ENCODE results near the gene CIZ1. TPM values are rescaled to one million over a fixed set of nuclear protein-coding genes. Genes with fewer than 3 reads are reported as not detected.

The CIZ1 gene
- total and polyA plus RNA-seq, 9 of the 15 experiments (the other 6 are each of a cell fraction or from before 2014, with no cell fraction given): 6.6 to 329 (median 87.8) TPM

GRCh38 chr9:128141604-128142003 is 49.8 kb downstream of the CIZ1 start (continued):
- TF ChIP-seq IRF1 (CRISPR knock-in tag; IDR thresholded peaks at IDR 0.05; ENCODE audit: borderline replicate concordance) (no peak), ZNF780A (CRISPR knock-in tag; IDR thresholded peaks at IDR 0.05) (no peak), THAP12 (CRISPR knock-in tag; IDR thresholded peaks at IDR 0.05) (no peak), IRF2 (CRISPR knock-in tag; IDR thresholded peaks at IDR 0.05) (no peak)

- no peak for FAIRE-seq
- no peaks in the 10 kb centered on the region for H3K36me3 ChIP-seq (ENCODE audit: control insufficient read depth, insufficient read depth, low read length)
- DNase-seq (ENCODE audit: extremely low read depth in 1 of 4, low spot score in 3 of 4): no peak
- no peak overlapping the region for H2AFZ ChIP-seq (ENCODE audit: low read depth, low read length)
- H3K4me2 ChIP-seq (ENCODE audit: insufficient read depth, low read length): no peak overlapping the region
- no peak overlapping the region for H3K9ac ChIP-seq (ENCODE audit: insufficient read depth in 1 of 2, low read depth in 2 of 2, low read length in 2 of 2)
- ChIA-PET CTCF (ENCODE audit: low intra/inter-chr PET ratio) (no interaction called here), POLR2A (no interaction called here)
- in situ Hi-C loops (cut with MboI): no loop called here
- no peaks in the 10 kb centered on the region for H3K79me2 ChIP-seq (ENCODE audit: control insufficient read depth, insufficient read depth, low read length)
- H3K27me3 ChIP-seq (ENCODE audit: control insufficient read depth in 2 of 2, insufficient read depth in 2 of 2, low read length in 2 of 2): no peaks in the 10 kb centered on the region
- H3K4me1 ChIP-seq (replicated peaks in 1 of 2; ENCODE audit: control insufficient read depth in 2 of 2, insufficient read depth in 2 of 2, low read length in 2 of 2): peaks cover 25 to 33% of the 10 kb centered on the region in 2 experiments
- no peak for ATAC-seq
- no peaks in the 10 kb centered on the region for H3K9me1 ChIP-seq (ENCODE audit: control insufficient read depth, insufficient read depth, low read length)
- H3K9me3 ChIP-seq (replicated peaks; ENCODE audit: control insufficient read depth, insufficient read depth, low read depth, low read length): no peaks in the 10 kb centered on the region
- H3K4me3 ChIP-seq: no peak overlapping the region
- 83% methylated on average over 5 of the region's 16 CpGs for WGBS (ENCODE audit: insufficient coverage, low coverage, missing lambda C conversion rate)
- H4K20me1 ChIP-seq (replicated peaks; ENCODE audit: control insufficient read depth, insufficient read depth, low read length): no peaks in the 10 kb centered on the region
- no TSS peak for BruUV-seq (replicated peaks)
- TF ChIP-seq NFE2 (IDR thresholded peaks at IDR 0.05; ENCODE audit: low read depth) (no peak), ZNF165 (CRISPR knock-in tag; IDR thresholded peaks at IDR 0.05; ENCODE audit: borderline replicate concordance) (no peak), ZC3H8 (IDR thresholded peaks at IDR 0.05) (no peak), USF1 (CRISPR knock-in tag; IDR thresholded peaks at IDR 0.05) (no peak), RBM25 (IDR thresholded peaks at IDR 0.05; ENCODE audit: low read depth, low read length, severe bottlenecking) (no peak), MED1 (CRISPR knock-in tag; IDR thresholded peaks at IDR 0.05; ENCODE audit: borderline replicate concordance) (no peak), E2F1 (CRISPR knock-in tag; IDR thresholded peaks at IDR 0.05) (no peak), CHD1 (IDR thresholded peaks at IDR 0.05; ENCODE audit: low read length) (no peak), CC2D1A (IDR thresholded peaks at IDR 0.05) (no peak), ZZZ3 (IDR thresholded peaks at IDR 0.05) (no peak), GTF2E2 (tag; IDR thresholded peaks at IDR 0.05) (no peak), CEBPG (CRISPR knock-in tag; IDR thresholded peaks at IDR 0.05) (no peak), CEBPG (tag; conservative IDR thresholded peaks at IDR 0.05 in 1 of 2, IDR thresholded peaks at IDR 0.05 in 1 of 2) (no peak)
- intact Hi-C loops (cut with micrococcal nuclease): no loop called here
- no peak overlapping the region for H3K27ac ChIP-seq (ENCODE audit: extremely low read depth, low read depth, low read length)
These were observed 51.8 kb downstream of the CIZ1 start for GRCh38 chr9:128139621-128140020.

Measured in K562 (cell line).